ENCODE results near the gene SEMA3A. TPM values are rescaled to one million over a fixed set of nuclear protein-coding genes. Genes with fewer than 3 reads are reported as not detected.

The SEMA3A gene
- total RNA-seq, 2 donors from 2014 or later: 0.13 TPM; not detected in 1

DNA sequence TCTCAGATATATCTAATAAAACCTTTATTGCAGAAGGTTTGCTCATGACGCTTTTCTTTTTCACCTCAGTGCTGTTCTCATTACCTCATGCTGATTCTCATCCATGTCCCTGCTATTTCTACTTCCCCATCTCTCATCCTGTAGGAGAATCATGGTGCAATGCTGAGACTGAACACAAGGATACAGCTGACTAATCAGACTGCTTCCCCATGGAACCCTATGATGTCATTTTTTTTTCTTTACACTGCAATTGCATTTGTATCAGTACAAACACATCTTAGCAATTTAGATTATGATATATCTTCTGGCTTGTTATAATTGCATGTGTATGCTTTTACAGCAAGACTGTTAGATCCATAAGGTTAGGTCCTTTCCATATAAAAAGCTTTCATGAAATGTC is 93.7 kb downstream of the SEMA3A start:
- H3K4me1 Mint-ChIP-seq: no peaks in the 10 kb centered on the region
- peaks cover 5% of the 10 kb centered on the region for H3K9me3 Mint-ChIP-seq
- H3K27me3 Mint-ChIP-seq: no peaks in the 10 kb centered on the region
- no peak overlapping the region for H3K27ac Mint-ChIP-seq
- no peak for ATAC-seq (replicated peaks)
- no peaks in the 10 kb centered on the region for H3K36me3 Mint-ChIP-seq (ENCODE audit: low read depth)
- no peak overlapping the region for H3K4me3 Mint-ChIP-seq

DNA sequence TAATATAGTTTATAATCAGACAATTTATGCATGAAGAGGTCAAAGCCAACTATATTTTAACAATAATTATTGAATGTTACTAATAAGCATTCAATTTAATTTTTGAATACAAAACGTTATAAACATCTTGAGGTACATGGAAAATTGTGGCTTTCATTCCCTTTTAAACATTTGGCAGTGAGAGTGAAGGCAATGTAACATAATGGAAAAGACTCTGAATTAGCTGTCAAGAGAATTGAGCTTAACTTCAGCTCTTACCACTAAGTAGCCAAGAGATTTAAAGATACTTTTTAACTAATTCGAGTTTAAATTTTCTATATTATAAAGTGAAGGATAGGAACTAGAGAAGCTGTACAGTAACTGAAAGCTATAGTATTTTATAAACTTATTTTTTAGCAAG is 98.6 kb downstream of the SEMA3A start:
- Mint-ChIP-seq H3K4me1 (no peaks in the 10 kb centered on the region), H3K9me3 (peaks cover 9% of the 10 kb centered on the region)

DNA sequence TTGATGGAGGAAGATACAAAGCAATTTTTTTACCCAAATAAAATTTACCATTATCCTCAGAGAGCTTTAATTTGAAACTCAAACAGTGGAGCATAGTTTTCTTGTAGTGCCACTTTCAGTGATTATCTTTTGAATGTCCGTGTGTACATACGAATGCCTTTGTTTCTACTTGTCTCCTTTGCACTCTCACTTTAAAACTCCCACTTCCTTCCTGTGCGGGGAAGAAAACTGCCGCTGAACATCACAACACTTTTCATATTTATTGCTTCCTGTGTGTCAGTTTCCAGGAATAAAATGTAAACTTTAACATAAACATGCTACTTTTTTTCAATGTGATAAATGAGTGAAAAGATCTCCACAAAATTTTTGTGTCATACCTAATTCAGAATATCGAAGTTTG is 102.4 kb downstream of the SEMA3A start:
- Mint-ChIP-seq H3K4me3 (peak overlapping the region; percentile 62), H3K9me3 (peaks cover 8% of the 10 kb centered on the region), H3K36me3 (ENCODE audit: low read depth) (no peaks in the 10 kb centered on the region), H3K4me1 (no peaks in the 10 kb centered on the region), H3K27me3 (no peaks in the 10 kb centered on the region), H3K27ac (no peak overlapping the region)
- ATAC-seq (replicated peaks): no peak

More for the DNA sequence above, 98.6 kb downstream of the SEMA3A start:
- Mint-ChIP-seq H3K27ac (no peak overlapping the region), H3K4me3 (no peak overlapping the region), H3K36me3 (ENCODE audit: low read depth) (no peaks in the 10 kb centered on the region), H3K27me3 (no peaks in the 10 kb centered on the region)
- ATAC-seq (replicated peaks): no peak

DNA sequence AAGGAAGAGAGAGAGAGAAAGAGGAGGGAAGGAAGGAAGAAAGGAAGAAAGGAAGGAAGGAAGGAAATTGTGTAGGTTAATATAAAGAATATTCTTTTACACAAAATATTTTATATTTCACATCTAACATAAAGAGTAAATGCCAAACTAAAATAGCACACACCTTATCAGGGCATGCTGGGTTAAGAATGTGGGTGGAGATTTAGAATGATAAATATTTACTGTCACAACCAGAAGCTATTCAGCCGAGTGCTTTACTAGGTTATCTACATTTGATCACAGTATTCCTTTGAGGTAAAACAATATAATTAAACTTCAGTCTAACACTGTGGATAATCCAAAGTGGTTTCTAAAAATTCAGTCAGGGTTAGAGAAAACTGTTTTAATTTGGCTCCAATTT is 103.3 kb downstream of the SEMA3A start:
- H3K4me3 Mint-ChIP-seq: no peak overlapping the region
- no peaks in the 10 kb centered on the region for H3K4me1 Mint-ChIP-seq
- no peak for ATAC-seq (replicated peaks)
- H3K27me3 Mint-ChIP-seq: no peaks in the 10 kb centered on the region
- H3K9me3 Mint-ChIP-seq: peaks cover 4% of the 10 kb centered on the region
- no peaks in the 10 kb centered on the region for H3K36me3 Mint-ChIP-seq (ENCODE audit: low read depth)
- H3K27ac Mint-ChIP-seq: peak overlapping the region; percentile 37

DNA sequence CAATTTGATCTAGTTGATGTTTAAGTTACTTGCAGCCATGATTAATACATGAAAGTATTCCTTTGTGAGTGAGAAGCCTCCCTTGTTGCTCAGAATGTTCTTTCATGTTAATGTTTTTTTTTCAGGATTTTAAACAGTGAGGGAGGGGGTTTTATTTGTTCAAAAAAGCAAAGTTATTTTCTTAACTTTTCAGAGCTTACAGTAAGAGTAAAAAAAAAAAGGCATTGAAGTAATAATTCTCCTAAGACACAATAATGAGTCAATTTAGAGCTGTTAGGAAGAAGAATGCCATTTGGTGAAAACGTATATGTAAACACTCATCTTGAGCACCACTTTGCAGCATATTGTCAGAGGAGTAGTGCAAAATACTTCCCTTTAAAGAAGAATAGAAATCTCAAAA is 105.8 kb downstream of the SEMA3A start:
- Mint-ChIP-seq H3K36me3 (ENCODE audit: low read depth) (no peaks in the 10 kb centered on the region), H3K27ac (no peak overlapping the region), H3K4me3 (no peak overlapping the region), H3K4me1 (no peaks in the 10 kb centered on the region), H3K27me3 (no peaks in the 10 kb centered on the region), H3K9me3 (peaks cover 8% of the 10 kb centered on the region)
- ATAC-seq (replicated peaks): no peak

DNA sequence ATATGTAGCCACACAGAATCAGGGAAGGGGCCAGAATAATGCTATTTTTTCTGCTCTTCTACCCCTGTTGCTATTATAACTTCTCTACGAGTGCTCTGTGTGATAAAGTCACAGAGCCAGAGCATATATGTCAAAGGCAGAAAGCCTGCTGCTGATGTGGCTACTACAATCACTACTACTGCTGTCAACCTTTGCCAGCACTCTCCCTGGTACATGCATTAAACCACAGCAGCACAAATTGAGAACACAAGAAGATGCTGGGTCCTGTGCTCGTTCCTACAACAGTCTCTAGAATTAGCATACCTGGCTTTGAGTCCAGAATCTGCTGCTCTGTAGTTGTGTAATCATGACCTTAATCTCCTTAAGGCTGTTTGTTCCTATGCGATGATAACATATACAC is 108.6 kb downstream of the SEMA3A start:
- H3K36me3 Mint-ChIP-seq (ENCODE audit: low read depth): no peaks in the 10 kb centered on the region
- no peak for ATAC-seq (replicated peaks)
- peaks cover 4% of the 10 kb centered on the region for H3K9me3 Mint-ChIP-seq
- no peak overlapping the region for H3K4me3 Mint-ChIP-seq
- H3K27me3 Mint-ChIP-seq: no peaks in the 10 kb centered on the region
- no peaks in the 10 kb centered on the region for H3K4me1 Mint-ChIP-seq
- H3K27ac Mint-ChIP-seq: no peak overlapping the region

DNA sequence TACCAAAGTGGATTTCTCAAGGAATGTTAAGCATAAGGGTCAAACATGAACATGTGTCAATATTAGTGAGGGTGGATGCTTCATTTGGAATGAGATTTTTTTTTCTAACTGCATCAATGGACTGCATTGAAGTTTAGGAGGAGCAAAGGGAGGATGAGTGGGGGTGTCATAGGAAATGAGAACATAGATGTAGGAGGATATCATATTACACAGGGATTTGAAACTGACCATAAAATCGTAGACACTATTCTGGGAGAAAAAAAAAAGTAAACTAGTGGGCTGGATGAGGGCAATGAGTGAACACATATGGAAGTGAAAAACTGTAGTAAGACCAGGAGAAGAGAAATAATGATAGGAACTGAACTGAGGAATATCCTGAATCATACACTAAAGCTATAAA is 109.4 kb downstream of the SEMA3A start:
- Mint-ChIP-seq H3K27me3 (no peaks in the 10 kb centered on the region), H3K9me3 (peaks cover 4% of the 10 kb centered on the region), H3K4me3 (no peak overlapping the region), H3K4me1 (no peaks in the 10 kb centered on the region), H3K27ac (no peak overlapping the region), H3K36me3 (ENCODE audit: low read depth) (no peaks in the 10 kb centered on the region)
- ATAC-seq (replicated peaks): no peak

DNA sequence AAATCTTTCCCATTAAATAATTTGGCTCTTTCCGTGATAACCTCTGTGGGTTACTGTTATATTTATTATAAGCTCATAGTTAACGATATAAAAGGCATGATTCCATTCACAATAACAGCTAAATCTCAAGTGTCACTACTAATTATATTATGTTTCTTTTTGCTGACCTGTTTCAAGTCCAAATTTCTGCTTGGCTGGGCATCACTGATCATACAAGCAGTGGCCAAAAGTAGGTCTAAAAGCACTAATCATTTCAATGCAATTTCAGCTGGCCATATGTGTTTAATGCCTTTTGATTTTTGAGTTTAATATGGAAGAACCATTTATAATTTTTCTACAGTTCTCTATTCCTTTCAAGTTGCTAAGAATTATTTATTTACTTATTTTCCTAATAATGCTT is 110.7 kb downstream of the SEMA3A start:
- Mint-ChIP-seq H3K36me3 (ENCODE audit: low read depth) (no peaks in the 10 kb centered on the region), H3K9me3 (peaks cover 4% of the 10 kb centered on the region), H3K4me1 (no peaks in the 10 kb centered on the region), H3K27ac (no peak overlapping the region), H3K4me3 (no peak overlapping the region), H3K27me3 (no peaks in the 10 kb centered on the region)
- no peak for ATAC-seq (replicated peaks)

DNA sequence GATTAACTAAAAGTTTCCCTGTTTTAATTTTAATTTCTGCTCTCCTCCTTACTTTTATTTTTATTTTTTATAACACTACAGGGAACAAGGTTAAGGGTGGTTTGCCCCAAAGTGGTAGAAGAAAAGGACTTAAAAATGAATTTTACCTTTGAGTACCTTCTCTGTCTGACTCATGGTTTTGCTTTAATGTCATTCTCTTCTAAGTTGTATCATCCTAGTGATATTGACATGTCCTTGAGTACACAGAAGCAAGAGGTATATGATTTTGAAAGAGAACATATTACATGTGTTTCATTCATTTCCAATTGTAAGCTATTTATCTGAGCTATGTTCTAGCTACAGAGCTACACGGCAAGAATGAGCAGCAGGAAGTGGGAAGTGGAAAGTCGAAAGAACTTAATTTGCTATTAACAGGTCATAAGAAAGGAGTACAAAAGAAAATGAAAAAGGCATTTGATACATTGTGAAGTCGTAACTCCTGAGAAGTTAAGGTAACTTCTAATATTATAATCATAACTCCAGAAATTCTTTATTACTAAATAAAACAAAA is 112.5 kb downstream of the SEMA3A start:
- H3K27ac Mint-ChIP-seq: no peak overlapping the region

DNA sequence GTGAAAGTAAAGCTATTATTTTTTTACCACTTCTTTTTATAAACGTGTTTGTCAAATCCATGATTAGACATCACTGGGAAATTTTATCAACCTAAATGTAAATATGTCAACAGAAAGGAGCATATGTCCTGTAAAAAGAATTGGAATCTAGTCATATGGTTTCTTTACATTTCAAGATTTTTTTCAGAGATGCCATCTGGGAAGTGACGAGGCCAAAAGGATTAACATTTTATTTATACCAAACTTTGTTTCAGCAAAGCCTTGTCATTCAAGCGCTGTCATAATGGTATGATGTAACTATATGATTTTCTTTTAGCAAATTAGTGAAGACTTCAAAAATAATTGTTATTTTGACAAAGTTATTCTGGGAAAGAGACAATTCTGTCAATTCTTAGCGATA is 117.3 kb downstream of the SEMA3A start:
- no peaks in the 10 kb centered on the region for H3K36me3 Mint-ChIP-seq (ENCODE audit: low read depth)
- H3K4me3 Mint-ChIP-seq: no peak overlapping the region
- no peaks in the 10 kb centered on the region for H3K27me3 Mint-ChIP-seq
- no peak for ATAC-seq (replicated peaks)
- no peak overlapping the region for H3K27ac Mint-ChIP-seq
- H3K4me1 Mint-ChIP-seq: no peaks in the 10 kb centered on the region
- H3K9me3 Mint-ChIP-seq: no peaks in the 10 kb centered on the region

More for the DNA sequence above, 112.5 kb downstream of the SEMA3A start:
- H3K36me3 Mint-ChIP-seq (ENCODE audit: low read depth): no peaks in the 10 kb centered on the region
- no peak for ATAC-seq (replicated peaks)
- peaks cover 4% of the 10 kb centered on the region for H3K9me3 Mint-ChIP-seq
- no peak overlapping the region for H3K4me3 Mint-ChIP-seq
- H3K4me1 Mint-ChIP-seq: no peaks in the 10 kb centered on the region
- no peaks in the 10 kb centered on the region for H3K27me3 Mint-ChIP-seq

DNA sequence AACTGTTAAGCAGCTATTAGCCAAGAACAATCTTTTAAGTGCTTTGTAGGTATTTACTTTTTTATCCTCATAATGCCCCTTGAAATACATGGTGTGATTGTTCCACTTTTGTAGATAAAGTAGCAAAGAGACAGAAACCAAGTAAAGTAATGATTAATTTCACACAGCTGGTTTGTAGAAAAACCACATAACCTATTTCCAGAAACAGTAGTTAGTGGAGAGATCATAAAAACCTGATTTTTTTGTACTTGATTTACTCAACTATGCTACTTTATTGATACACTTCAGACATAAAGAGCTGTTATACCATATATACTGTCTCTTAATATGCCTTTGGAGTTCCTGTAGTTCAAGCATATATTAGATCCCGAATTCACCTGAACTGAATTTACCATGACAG is 118.4 kb downstream of the SEMA3A start:
- H3K27me3 Mint-ChIP-seq: no peaks in the 10 kb centered on the region
- no peak for ATAC-seq (replicated peaks)
- H3K4me3 Mint-ChIP-seq: no peak overlapping the region

DNA sequence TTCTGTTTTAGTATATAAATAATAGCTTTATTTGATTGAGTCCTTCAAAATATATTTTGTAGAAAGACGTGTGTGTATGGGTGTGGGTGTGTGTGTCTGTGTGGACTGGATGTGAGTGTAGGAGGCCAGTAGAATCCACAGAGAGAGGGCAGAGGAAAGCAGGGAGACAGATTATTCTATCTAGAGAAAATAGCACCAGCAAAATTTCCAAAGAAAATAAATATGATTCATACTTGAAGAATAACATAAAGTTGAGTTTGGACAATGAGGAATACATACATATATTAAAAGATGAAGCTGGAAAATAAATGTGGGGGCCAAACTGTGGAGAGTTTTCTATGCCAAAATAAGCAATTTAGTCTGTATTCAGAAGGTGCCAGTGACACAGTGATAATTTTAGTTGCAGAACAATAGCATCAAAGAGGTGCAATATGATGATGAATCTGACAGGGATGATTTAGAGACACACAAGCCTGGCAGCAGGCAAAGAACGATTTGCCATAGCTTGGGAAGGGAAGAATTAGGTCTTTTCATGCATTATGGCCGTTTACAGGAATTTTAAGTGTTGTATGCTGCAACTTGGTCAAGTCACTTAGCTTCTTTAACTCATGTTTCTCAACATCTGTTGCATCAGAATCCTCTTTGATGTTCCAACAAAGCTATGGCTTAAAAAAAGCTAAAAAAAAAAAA is 121.3 kb downstream of the SEMA3A start:
- H3K27ac Mint-ChIP-seq: no peak overlapping the region
- H3K4me3 Mint-ChIP-seq: no peak overlapping the region
- ATAC-seq (replicated peaks): no peak
- no peaks in the 10 kb centered on the region for H3K4me1 Mint-ChIP-seq
- no peaks in the 10 kb centered on the region for H3K36me3 Mint-ChIP-seq (ENCODE audit: low read depth)
- no peaks in the 10 kb centered on the region for H3K27me3 Mint-ChIP-seq
- no peaks in the 10 kb centered on the region for H3K9me3 Mint-ChIP-seq

More for the DNA sequence above, 118.4 kb downstream of the SEMA3A start:
- Mint-ChIP-seq H3K27ac (no peak overlapping the region), H3K9me3 (no peaks in the 10 kb centered on the region), H3K36me3 (ENCODE audit: low read depth) (no peaks in the 10 kb centered on the region), H3K4me1 (no peaks in the 10 kb centered on the region)

DNA sequence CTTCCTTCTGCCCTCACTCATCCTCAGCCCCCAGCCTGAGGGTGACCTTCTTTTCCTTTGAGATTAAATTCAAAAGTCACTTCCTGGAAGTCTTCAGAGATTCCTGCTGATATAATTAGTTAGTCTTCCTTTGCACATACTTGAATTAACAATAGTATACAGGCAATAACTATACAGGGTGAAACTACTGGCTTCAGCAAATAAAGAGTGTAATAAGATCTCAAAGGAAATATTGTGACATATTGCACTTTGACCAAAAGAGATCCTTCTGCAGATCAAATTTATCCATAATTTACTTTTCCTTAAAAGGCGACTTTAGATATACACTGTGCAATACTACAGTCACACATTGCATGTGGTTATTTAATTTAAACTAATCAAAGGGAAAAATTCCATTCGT is 123.8 kb downstream of the SEMA3A start:
- Mint-ChIP-seq H3K36me3 (ENCODE audit: low read depth) (no peaks in the 10 kb centered on the region), H3K9me3 (no peaks in the 10 kb centered on the region), H3K27ac (no peak overlapping the region), H3K4me3 (no peak overlapping the region), H3K4me1 (no peaks in the 10 kb centered on the region), H3K27me3 (no peaks in the 10 kb centered on the region)
- ATAC-seq (replicated peaks): no peak

DNA sequence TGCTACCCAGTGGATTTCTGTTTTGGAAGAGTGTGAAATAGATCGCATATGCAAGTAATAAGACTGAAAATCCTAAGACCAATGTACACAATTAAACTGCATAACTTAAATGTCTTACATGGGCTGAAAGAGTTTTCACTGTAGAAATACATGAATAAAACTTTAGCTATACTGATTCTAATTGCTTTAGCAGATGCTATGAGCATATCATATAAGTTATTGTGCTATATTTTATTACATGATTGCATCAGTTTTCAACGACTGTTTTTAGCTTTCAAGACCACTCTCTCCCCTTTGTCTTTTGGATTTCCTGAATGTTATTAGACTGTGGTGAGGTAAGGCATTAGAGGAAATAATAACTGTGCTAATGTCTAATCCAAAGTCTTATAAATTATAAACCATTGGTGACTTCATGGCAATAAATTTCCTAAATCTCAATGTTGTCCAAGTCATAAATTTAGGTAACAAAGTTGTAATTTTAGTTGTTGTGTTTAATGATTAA is 124.5 kb downstream of the SEMA3A start:
- Mint-ChIP-seq H3K4me3 (no peak overlapping the region), H3K9me3 (no peaks in the 10 kb centered on the region), H3K27me3 (no peaks in the 10 kb centered on the region), H3K4me1 (no peaks in the 10 kb centered on the region), H3K27ac (no peak overlapping the region), H3K36me3 (ENCODE audit: low read depth) (no peaks in the 10 kb centered on the region)
- no peak for ATAC-seq (replicated peaks)

DNA sequence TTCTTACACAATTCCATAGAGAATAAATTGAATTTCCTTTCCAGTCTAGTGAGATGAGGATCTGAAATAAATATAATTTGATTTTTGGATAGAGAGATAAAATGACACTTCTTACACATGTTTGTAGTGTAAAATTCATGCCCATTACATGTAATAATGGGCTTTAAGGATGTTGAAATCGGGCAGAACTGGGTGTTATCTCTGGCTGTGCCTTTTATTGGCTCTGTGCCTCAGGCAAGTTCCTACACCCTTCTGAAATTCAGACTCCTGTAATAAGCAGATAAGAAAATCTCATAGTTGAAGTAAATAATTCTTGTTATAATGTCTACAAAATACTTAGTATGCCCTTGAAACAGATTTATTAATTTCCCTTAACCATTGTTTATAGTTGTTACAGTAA is 125.6 kb downstream of the SEMA3A start:
- H3K9me3 Mint-ChIP-seq: no peaks in the 10 kb centered on the region
- no peak for ATAC-seq (replicated peaks)

More for the DNA sequence above, 125.6 kb downstream of the SEMA3A start:
- Mint-ChIP-seq H3K36me3 (ENCODE audit: low read depth) (no peaks in the 10 kb centered on the region), H3K27me3 (no peaks in the 10 kb centered on the region), H3K27ac (no peak overlapping the region), H3K4me3 (no peak overlapping the region), H3K4me1 (no peaks in the 10 kb centered on the region)

Data from activated T-helper 17 cell treated with anti-CD3 and anti-CD28 coated beads, Interleukin-2, amount 50 U/mL, for 72 hours (primary cell).